Hair follicular keratinocyte (primary cell): ENCODE measurements around the gene PRRG1. TPM values are rescaled to one million over a fixed set of nuclear protein-coding genes. Genes with fewer than 3 reads are reported as not detected.

Source experiments
- total RNA-seq: library from RNA; depleted of rRNA; stranded (reverse); fragments of >200 nt; gene quantifications from 2 replicates; pipeline ENCODE4 v1.2.3, GENCODE V29; 2015

PRRG1 gene
- total RNA-seq: 11.8 and 12.5 TPM in 2 replicates

GRCh38 chrX:37349221-37350033, at the start of gene PRRG1:
TSS of gene PRRG1 (plus strand) at chrX:37349364. CDS start at chrX:37406250, 56,886 bp downstream.

Other genes starting within 250 kb of the PRRG1 start
- 0.70 and 0.76 TPM in 2 replicates for gene LANCL3, start 222.3 kb downstream of the PRRG1 start, total RNA-seq